ENCODE data around the gene CNOT1. TPM values are rescaled to one million over a fixed set of nuclear protein-coding genes. Genes with fewer than 3 reads are reported as not detected.

Gene CNOT1
- total RNA-seq, 1 donor = 136 TPM

DNA sequence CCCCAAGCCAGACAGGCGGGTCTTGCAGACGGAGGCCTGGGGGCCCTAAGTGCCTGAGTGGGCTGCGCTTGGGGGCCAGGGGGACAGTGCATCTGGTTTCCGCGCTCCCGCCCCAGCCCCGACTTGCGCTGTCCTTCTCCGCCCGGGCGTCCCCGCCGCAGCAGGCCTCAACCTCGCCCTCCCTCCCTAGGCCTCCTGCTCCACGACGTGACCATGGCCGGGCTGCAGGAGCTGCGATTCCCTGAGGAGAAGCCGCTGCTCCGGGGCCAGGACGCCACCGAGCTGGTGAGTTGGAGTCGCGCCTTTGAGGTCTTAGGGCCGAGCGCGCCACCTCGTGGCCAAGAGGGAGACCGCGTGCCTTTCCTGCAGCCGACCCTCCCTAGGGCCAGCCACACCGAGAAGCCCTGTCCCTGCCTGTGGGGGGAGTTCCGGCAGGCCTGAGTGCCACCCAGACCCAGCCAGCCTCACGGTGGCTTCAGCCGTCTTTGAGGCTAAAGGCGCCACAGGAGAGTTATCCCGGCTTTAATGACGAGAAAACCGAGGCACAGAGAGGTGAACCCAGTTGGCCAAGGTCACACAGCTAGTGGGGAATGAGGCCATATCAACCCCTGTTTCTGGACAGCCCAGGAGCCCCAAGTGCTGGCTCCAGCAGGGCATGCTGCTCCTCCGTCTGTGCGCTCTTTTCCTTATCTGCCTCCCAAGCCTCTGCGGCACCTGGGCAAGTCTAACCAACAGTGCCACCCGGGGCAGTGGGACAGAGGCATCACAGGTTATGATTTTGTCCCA, 141.9 kb downstream of the CNOT1 start:
- peak; percentile 68 for DNase-seq (ENCODE audit: low read depth)
- peak overlapping the region; percentile 39 for H3K4me3 ChIP-seq (ENCODE audit: low read depth, low read length)
- TF ChIP-seq, protein P1, sequence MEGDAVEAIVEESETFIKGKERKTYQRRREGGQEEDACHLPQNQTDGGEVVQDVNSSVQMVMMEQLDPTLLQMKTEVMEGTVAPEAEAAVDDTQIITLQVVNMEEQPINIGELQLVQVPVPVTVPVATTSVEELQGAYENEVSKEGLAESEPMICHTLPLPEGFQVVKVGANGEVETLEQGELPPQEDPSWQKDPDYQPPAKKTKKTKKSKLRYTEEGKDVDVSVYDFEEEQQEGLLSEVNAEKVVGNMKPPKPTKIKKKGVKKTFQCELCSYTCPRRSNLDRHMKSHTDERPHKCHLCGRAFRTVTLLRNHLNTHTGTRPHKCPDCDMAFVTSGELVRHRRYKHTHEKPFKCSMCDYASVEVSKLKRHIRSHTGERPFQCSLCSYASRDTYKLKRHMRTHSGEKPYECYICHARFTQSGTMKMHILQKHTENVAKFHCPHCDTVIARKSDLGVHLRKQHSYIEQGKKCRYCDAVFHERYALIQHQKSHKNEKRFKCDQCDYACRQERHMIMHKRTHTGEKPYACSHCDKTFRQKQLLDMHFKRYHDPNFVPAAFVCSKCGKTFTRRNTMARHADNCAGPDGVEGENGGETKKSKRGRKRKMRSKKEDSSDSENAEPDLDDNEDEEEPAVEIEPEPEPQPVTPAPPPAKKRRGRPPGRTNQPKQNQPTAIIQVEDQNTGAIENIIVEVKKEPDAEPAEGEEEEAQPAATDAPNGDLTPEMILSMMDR (IDR thresholded peaks at IDR 0.05; ENCODE audit: insufficient read depth, low read length) = peak; percentile 86

DNA sequence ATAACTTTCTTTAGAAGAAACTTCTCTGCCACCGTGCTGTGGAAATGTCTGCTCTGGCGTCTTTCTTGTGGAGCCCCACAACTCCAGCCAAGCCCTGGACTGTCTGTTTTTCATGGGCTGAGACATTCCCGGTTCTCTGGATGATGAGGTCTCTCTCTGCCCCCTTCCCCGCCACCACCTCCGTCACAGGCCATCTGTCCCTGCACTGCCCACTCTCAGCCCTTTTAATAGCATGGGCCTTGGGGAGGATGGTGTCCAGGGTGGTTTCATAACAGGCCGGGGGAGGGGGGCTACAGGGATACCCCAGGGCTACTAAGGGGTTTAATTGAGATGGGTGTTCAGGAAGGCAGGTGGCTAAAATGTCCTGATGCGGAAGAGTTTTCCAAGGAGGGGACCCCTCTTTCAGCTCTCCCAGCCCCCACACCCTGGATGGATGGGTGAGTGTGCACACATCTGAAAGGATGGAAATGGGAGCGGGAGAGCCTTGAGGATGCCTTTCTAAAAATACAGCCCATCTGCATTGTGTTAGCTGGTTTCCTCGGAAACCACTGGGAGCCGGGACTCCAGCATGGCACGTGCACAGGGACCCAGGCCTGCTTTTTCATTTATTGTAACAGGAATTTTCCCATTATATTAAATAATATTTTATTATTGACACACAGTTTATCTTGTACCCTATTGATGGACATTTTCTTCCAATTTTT, 144.3 kb downstream of the CNOT1 start:
- H3K4me3 ChIP-seq (ENCODE audit: low read depth, low read length) = no peak overlapping the region
- TF ChIP-seq, protein P1 (IDR thresholded peaks at IDR 0.05; ENCODE audit: insufficient read depth, low read length) = no peak
- no peak for DNase-seq (ENCODE audit: low read depth)

DNA sequence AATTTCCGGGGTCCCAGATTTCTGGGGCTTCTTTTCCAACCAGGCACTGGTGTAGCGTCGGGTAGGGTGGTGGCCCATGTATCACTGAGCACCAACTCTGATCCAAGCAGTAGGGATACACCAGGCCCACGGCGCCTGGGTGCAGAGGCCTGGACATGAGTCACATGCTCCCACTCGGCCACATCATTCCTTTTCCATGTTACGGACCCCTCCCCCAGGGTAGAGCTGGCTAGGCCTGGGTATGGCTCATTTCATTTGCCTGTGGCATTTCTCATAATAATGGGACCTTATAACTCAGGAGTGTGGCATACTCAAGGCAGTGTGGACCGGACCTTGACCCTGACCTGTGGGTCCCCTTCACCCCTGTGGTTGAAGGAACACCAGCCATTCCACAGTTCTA, 147.7 kb downstream of the CNOT1 start:
- no peak overlapping the region for H3K4me3 ChIP-seq (ENCODE audit: low read depth, low read length)
- DNase-seq (ENCODE audit: low read depth) = no peak
- TF ChIP-seq, protein P1 (IDR thresholded peaks at IDR 0.05; ENCODE audit: insufficient read depth, low read length) = no peak

DNA sequence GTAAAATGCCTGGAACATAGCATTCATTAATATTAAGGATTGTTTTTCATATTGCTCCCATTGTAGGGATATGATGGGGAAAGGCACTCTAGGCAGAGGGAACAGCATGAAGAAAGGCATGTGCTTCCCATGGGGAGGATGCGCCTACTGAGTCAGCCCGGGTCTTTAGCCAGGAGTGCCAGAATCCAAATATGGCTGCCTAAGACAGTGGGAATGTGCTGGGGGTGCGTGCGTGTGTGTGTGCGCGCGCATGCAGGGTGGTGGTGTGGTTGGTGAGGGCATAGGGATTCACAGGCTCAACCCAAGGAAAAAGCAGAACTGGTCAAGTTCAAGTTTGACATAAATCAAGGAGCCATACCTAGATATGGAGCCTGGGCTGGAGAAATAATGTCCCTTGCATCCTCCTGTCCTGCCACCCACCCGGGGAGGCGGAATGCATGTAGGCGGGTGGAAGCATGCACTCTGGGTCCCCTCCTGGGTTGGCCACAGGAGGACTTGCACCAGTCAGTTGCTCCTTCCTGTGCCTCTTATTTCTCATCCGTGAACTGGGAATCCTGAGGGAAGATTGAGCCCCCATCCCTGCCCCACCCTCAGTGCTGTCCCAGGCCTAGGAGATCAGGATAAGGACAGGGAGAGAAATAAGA, 148.3 kb downstream of the CNOT1 start:
- TF ChIP-seq, protein P1 (IDR thresholded peaks at IDR 0.05; ENCODE audit: insufficient read depth, low read length) = no peak
- DNase-seq (ENCODE audit: low read depth) = no peak
- no peak overlapping the region for H3K4me3 ChIP-seq (ENCODE audit: low read depth, low read length)

DNA sequence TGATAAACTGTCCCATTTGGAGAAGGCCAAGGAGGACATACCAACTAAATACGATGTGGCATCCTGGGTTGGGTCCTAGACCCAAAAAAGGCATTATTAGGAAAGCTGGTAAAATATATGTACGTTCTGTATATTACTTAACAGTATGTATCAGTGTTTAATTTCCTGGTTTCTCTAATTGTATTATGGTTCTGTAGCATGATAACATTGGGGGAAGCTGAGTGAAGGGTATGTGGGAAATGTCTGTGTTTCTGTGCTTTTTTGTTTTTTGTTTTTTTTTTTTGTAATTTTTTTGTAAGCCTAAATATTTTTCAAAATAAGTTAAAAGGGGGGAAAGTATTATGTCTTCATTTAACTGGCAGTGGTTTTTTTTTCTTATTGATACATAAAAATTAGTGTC, 151.2 kb downstream of the CNOT1 start:
- TF ChIP-seq, protein P1 (IDR thresholded peaks at IDR 0.05; ENCODE audit: insufficient read depth, low read length) = no peak
- no peak for DNase-seq (ENCODE audit: low read depth)
- H3K4me3 ChIP-seq (ENCODE audit: low read depth, low read length) = no peak overlapping the region

DNA sequence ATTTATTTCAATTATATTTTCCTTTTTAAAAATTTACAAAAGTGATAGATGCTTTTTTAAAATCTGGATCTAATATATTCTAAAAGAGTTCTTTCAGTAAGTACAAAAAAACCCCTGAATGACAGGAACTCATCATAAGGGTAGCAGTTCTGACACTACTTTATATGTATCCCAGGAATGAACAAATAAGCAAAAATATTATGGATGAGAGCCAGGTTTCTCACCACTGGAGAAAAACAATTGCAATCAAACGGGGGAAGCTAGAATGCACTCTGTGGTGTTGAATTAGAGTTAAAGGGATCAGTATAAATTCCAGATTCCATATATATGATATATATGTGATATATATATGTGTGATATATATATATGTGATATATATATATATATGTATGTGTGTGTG, 152.8 kb downstream of the CNOT1 start:
- no peak overlapping the region for H3K4me3 ChIP-seq (ENCODE audit: low read depth, low read length)
- no peak for DNase-seq (ENCODE audit: low read depth)
- TF ChIP-seq, protein P1 (IDR thresholded peaks at IDR 0.05; ENCODE audit: insufficient read depth, low read length) = no peak
